ENCODE measurements around the gene ERAP2.

Gene ERAP2

GRCh38 chr5:96940586-96940985 is 64.3 kb downstream of the ERAP2 start:
- peaks cover 0 to 2% of the 10 kb centered on the region in 2 donors for H3K36me3 ChIP-seq (replicated peaks in 1 of 2; ENCODE audit: control insufficient read depth in 2 of 2, insufficient read depth in 2 of 2, low read length in 2 of 2)
- peaks cover 4% of the 10 kb centered on the region for H3K79me1 ChIP-seq (ENCODE audit: low read depth, low read length)
- no peak overlapping the region for H3K4me2 ChIP-seq (ENCODE audit: insufficient read depth, low read length, poor library complexity, severe bottlenecking)
- H3K23ac ChIP-seq (ENCODE audit: low read depth, low read length, poor library complexity), result no peak overlapping the region
- no peak overlapping the region for H4K8ac ChIP-seq (ENCODE audit: low read depth, low read length)
- no peak for DNase-seq (ENCODE audit: low spot score)
- no peak overlapping the region for H2BK15ac ChIP-seq (ENCODE audit: low read length)
- H3K4me3 ChIP-seq (ENCODE audit: low read length in 2 of 2), result no peak overlapping the region
- WGBS, 2 donors (ENCODE audit: extremely low coverage in 2 of 2, insufficient read length in 2 of 2, insufficient replicate concordance in 1 of 2), result no CpG with 5 or more reads among the region's 3 CpGs
- H3K9ac ChIP-seq (ENCODE audit: low read depth, low read length, poor library complexity), result no peak overlapping the region
- no peak overlapping the region for H3K14ac ChIP-seq (ENCODE audit: low read length)
- no peak overlapping the region for H3K18ac ChIP-seq (ENCODE audit: low read length)
- H2BK120ac ChIP-seq (ENCODE audit: low read depth, low read length), result no peak overlapping the region
- H2AFZ ChIP-seq (ENCODE audit: low read length), result no peak overlapping the region
- H2AK5ac ChIP-seq (ENCODE audit: low read depth, low read length), result no peak overlapping the region
- no peak overlapping the region for H4K91ac ChIP-seq (ENCODE audit: low read depth, low read length, poor library complexity)
- H3K27me3 ChIP-seq (ENCODE audit: control insufficient read depth in 3 of 3, insufficient read depth in 3 of 3, low read depth in 1 of 3, low read length in 3 of 3), result peaks cover 0 to 7% (median 0%) of the 10 kb centered on the region in 3 experiments
- no peak overlapping the region for H3K27ac ChIP-seq (replicated peaks; ENCODE audit: low read length)
- peaks cover 0 to 4% of the 10 kb centered on the region in 2 donors for H3K4me1 ChIP-seq (ENCODE audit: control insufficient read depth in 2 of 2, insufficient read depth in 1 of 2, low read depth in 1 of 2, low read length in 2 of 2)
- H2BK5ac ChIP-seq (ENCODE audit: low read length), result no peak overlapping the region
- H3K9me3 ChIP-seq (replicated peaks in 1 of 2; ENCODE audit: control insufficient read depth in 2 of 2, insufficient read depth in 1 of 2, low read depth in 1 of 2, low read length in 2 of 2), result peaks cover 0 to 6% of the 10 kb centered on the region in 2 donors
- H3K4ac ChIP-seq (ENCODE audit: low read length), result no peak overlapping the region
- no peak overlapping the region for H2BK12ac ChIP-seq (ENCODE audit: low read length)

GRCh38 chr5:96941140-96941539 is 64.8 kb downstream of the ERAP2 start:
- no CpG with 5 or more reads among the region's 4 CpGs for WGBS, 2 donors (ENCODE audit: extremely low coverage in 2 of 2, insufficient read length in 2 of 2, insufficient replicate concordance in 1 of 2)
- peaks cover 4% of the 10 kb centered on the region for H3K79me1 ChIP-seq (ENCODE audit: low read depth, low read length)
- no peak for DNase-seq (ENCODE audit: low spot score)

GRCh38 chr5:96942078-96942477 is 65.8 kb downstream of the ERAP2 start:
- no peaks in the 10 kb centered on the region for H3K79me1 ChIP-seq (ENCODE audit: low read depth, low read length)
- no peak overlapping the region for H2BK120ac ChIP-seq (ENCODE audit: low read depth, low read length)
- H2BK12ac ChIP-seq (ENCODE audit: low read length), result no peak overlapping the region
- no peak overlapping the region for H3K23ac ChIP-seq (ENCODE audit: low read depth, low read length, poor library complexity)
- H3K27ac ChIP-seq (replicated peaks; ENCODE audit: low read length), result no peak overlapping the region
- peaks cover 0 to under 1% (median 0%) of the 10 kb centered on the region in 3 experiments for H3K27me3 ChIP-seq (ENCODE audit: control insufficient read depth in 3 of 3, insufficient read depth in 3 of 3, low read depth in 1 of 3, low read length in 3 of 3)
- H2BK5ac ChIP-seq (ENCODE audit: low read length), result no peak overlapping the region
- no peak overlapping the region for H3K14ac ChIP-seq (ENCODE audit: low read length)
- H2AFZ ChIP-seq (ENCODE audit: low read length), result no peak overlapping the region
- no peak for DNase-seq (ENCODE audit: low spot score)
- no peak overlapping the region for H4K8ac ChIP-seq (ENCODE audit: low read depth, low read length)
- H2AK5ac ChIP-seq (ENCODE audit: low read depth, low read length), result no peak overlapping the region
- H3K9me3 ChIP-seq (replicated peaks in 1 of 2; ENCODE audit: control insufficient read depth in 2 of 2, insufficient read depth in 1 of 2, low read depth in 1 of 2, low read length in 2 of 2), result peaks cover 0 to 6% of the 10 kb centered on the region in 2 donors
- no CpG with 5 or more reads among the region's 9 CpGs for WGBS, 2 donors (ENCODE audit: extremely low coverage in 2 of 2, insufficient read length in 2 of 2, insufficient replicate concordance in 1 of 2)
- no peak overlapping the region for H3K4me2 ChIP-seq (ENCODE audit: insufficient read depth, low read length, poor library complexity, severe bottlenecking)
- peaks cover 0 to 2% of the 10 kb centered on the region in 2 donors for H3K36me3 ChIP-seq (replicated peaks in 1 of 2; ENCODE audit: control insufficient read depth in 2 of 2, insufficient read depth in 2 of 2, low read length in 2 of 2)
- no peak overlapping the region for H4K91ac ChIP-seq (ENCODE audit: low read depth, low read length, poor library complexity)
- H3K4ac ChIP-seq (ENCODE audit: low read length), result no peak overlapping the region
- no peak overlapping the region for H2BK15ac ChIP-seq (ENCODE audit: low read length)
- H3K18ac ChIP-seq (ENCODE audit: low read length), result no peak overlapping the region
- H3K4me1 ChIP-seq (ENCODE audit: control insufficient read depth in 2 of 2, insufficient read depth in 1 of 2, low read depth in 1 of 2, low read length in 2 of 2), result no peaks in the 10 kb centered on the region
- no peak overlapping the region for H3K4me3 ChIP-seq (ENCODE audit: low read length in 2 of 2)
- H3K9ac ChIP-seq (ENCODE audit: low read depth, low read length, poor library complexity), result no peak overlapping the region

More at GRCh38 chr5:96941140-96941539, 64.8 kb downstream of the ERAP2 start:
- no peak overlapping the region for H3K4me2 ChIP-seq (ENCODE audit: insufficient read depth, low read length, poor library complexity, severe bottlenecking)
- no peak overlapping the region for H2AK5ac ChIP-seq (ENCODE audit: low read depth, low read length)
- no peak overlapping the region for H4K91ac ChIP-seq (ENCODE audit: low read depth, low read length, poor library complexity)
- H2BK5ac ChIP-seq (ENCODE audit: low read length), result no peak overlapping the region
- H3K14ac ChIP-seq (ENCODE audit: low read length), result no peak overlapping the region
- no peak overlapping the region for H3K9ac ChIP-seq (ENCODE audit: low read depth, low read length, poor library complexity)
- H2BK120ac ChIP-seq (ENCODE audit: low read depth, low read length), result no peak overlapping the region
- no peak overlapping the region for H3K27ac ChIP-seq (replicated peaks; ENCODE audit: low read length)
- H3K9me3 ChIP-seq (replicated peaks in 1 of 2; ENCODE audit: control insufficient read depth in 2 of 2, insufficient read depth in 1 of 2, low read depth in 1 of 2, low read length in 2 of 2), result peaks cover 0 to 6% of the 10 kb centered on the region in 2 donors
- peaks cover 0 to 2% of the 10 kb centered on the region in 2 donors for H3K36me3 ChIP-seq (replicated peaks in 1 of 2; ENCODE audit: control insufficient read depth in 2 of 2, insufficient read depth in 2 of 2, low read length in 2 of 2)
- H3K4me1 ChIP-seq (ENCODE audit: control insufficient read depth in 2 of 2, insufficient read depth in 1 of 2, low read depth in 1 of 2, low read length in 2 of 2), result peaks cover 0 to 4% of the 10 kb centered on the region in 2 donors
- no peak overlapping the region for H4K8ac ChIP-seq (ENCODE audit: low read depth, low read length)
- H2BK12ac ChIP-seq (ENCODE audit: low read length), result no peak overlapping the region
- H2BK15ac ChIP-seq (ENCODE audit: low read length), result no peak overlapping the region
- H3K4ac ChIP-seq (ENCODE audit: low read length), result no peak overlapping the region
- H3K27me3 ChIP-seq (ENCODE audit: control insufficient read depth in 3 of 3, insufficient read depth in 3 of 3, low read depth in 1 of 3, low read length in 3 of 3), result peaks cover 0 to 7% (median 0%) of the 10 kb centered on the region in 3 experiments
- H3K4me3 ChIP-seq (ENCODE audit: low read length in 2 of 2), result no peak overlapping the region
- H3K18ac ChIP-seq (ENCODE audit: low read length), result no peak overlapping the region
- H2AFZ ChIP-seq (ENCODE audit: low read length), result no peak overlapping the region
- H3K23ac ChIP-seq (ENCODE audit: low read depth, low read length, poor library complexity), result no peak overlapping the region

DNA sequence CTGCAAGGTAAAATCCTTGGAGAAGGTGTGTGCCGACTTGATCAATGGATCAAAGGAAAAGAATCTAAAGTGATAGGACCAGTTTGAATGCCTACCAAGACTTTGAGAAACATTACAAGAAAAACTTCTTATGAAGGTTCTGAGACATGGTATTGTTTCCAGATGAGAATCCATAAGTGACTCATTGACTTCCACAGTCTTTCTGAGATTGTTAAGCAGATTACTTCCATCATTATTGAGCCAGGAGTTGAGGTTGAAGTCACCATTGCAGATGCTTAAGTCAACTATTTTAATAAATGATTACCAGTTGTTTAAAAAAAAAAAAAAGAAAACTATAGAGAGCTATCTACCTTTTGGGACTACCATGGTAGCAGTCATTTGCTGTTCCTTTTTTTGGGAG is 66.6 kb downstream of the ERAP2 start:
- H3K14ac ChIP-seq (ENCODE audit: low read length), result no peak overlapping the region
- no peak overlapping the region for H3K18ac ChIP-seq (ENCODE audit: low read length)
- H2BK15ac ChIP-seq (ENCODE audit: low read length), result no peak overlapping the region
- H3K4me2 ChIP-seq (ENCODE audit: insufficient read depth, low read length, poor library complexity, severe bottlenecking), result no peak overlapping the region
- H3K79me1 ChIP-seq (ENCODE audit: low read depth, low read length), result no peaks in the 10 kb centered on the region
- no peak overlapping the region for H3K4me3 ChIP-seq (ENCODE audit: low read length in 2 of 2)
- H3K36me3 ChIP-seq (replicated peaks in 1 of 2; ENCODE audit: control insufficient read depth in 2 of 2, insufficient read depth in 2 of 2, low read length in 2 of 2), result peaks cover 0 to 2% of the 10 kb centered on the region in 2 donors
- WGBS, 2 donors (ENCODE audit: extremely low coverage in 2 of 2, insufficient read length in 2 of 2, insufficient replicate concordance in 1 of 2), result no CpG with 5 or more reads among the region's 1 CpG
- no peak overlapping the region for H3K23ac ChIP-seq (ENCODE audit: low read depth, low read length, poor library complexity)
- no peak overlapping the region for H4K91ac ChIP-seq (ENCODE audit: low read depth, low read length, poor library complexity)
- H3K4ac ChIP-seq (ENCODE audit: low read length), result no peak overlapping the region
- H3K9ac ChIP-seq (ENCODE audit: low read depth, low read length, poor library complexity), result no peak overlapping the region
- no peak overlapping the region for H2BK12ac ChIP-seq (ENCODE audit: low read length)
- H3K27me3 ChIP-seq (ENCODE audit: control insufficient read depth in 3 of 3, insufficient read depth in 3 of 3, low read depth in 1 of 3, low read length in 3 of 3), result no peaks in the 10 kb centered on the region
- no peak overlapping the region for H2AK5ac ChIP-seq (ENCODE audit: low read depth, low read length)
- peaks cover 0 to 6% of the 10 kb centered on the region in 2 donors for H3K9me3 ChIP-seq (replicated peaks in 1 of 2; ENCODE audit: control insufficient read depth in 2 of 2, insufficient read depth in 1 of 2, low read depth in 1 of 2, low read length in 2 of 2)
- H3K27ac ChIP-seq (replicated peaks; ENCODE audit: low read length), result no peak overlapping the region
- H3K4me1 ChIP-seq (ENCODE audit: control insufficient read depth in 2 of 2, insufficient read depth in 1 of 2, low read depth in 1 of 2, low read length in 2 of 2), result peaks cover 0 to 1% of the 10 kb centered on the region in 2 donors
- H2BK5ac ChIP-seq (ENCODE audit: low read length), result no peak overlapping the region
- DNase-seq (ENCODE audit: low spot score), result no peak
- no peak overlapping the region for H4K8ac ChIP-seq (ENCODE audit: low read depth, low read length)
- no peak overlapping the region for H2AFZ ChIP-seq (ENCODE audit: low read length)
- no peak overlapping the region for H2BK120ac ChIP-seq (ENCODE audit: low read depth, low read length)
